HCT116 (cell line): ENCODE data around the gene OR6S1. TPM values are rescaled to one million over a fixed set of nuclear protein-coding genes. Genes with fewer than 3 reads are reported as not detected.
A peak's percentile ranks its signal among the peaks of the same experiment; 100 is the strongest.

Source experiments
- ATAC-seq: fragments of 200-7000 bp; cut with Tn5 transposase; 2 replicates; pipeline ENCODE4 v1.9.1; 2020; ENCODE audit warnings: mild to moderate bottlenecking, moderate library complexity
- BruUV-seq: library from RNA; stranded (reverse); fragments of 400-500 nt; replicated peaks from 2 replicates; lab custom pipeline; 2021; lab: Mats Ljungman, UMichigan
- CTCF ChIA-PET: fragments of 300-600 bp; sonication (Branson Sonifier 250); formaldehyde crosslinking; loops from one replicate; lab custom pipeline; 2021; ENCODE audit warnings: antibody characterized with exemption; lab: Charles Lee
- POLR2A ChIA-PET: fragments of 300-600, 350-600 bp; sonication (Branson Sonifier 250); formaldehyde crosslinking; loops from one replicate; lab custom pipeline; 2021; ENCODE audit warnings: antibody characterized with exemption; lab: Charles Lee
- RAD21 ChIA-PET, 2 experiments: fragments of 300-600 bp; sonication (Branson Sonifier 250); formaldehyde crosslinking; loops; one replicate each; lab custom pipeline; 2023; ENCODE audit warnings: low total read pairs in 2 of 2; ENCODE audit not compliant: uncharacterized antibody in 2 of 2, unreplicated experiment in 2 of 2, low non-redundant PET in 1 of 2; lab: Charles Lee
- DNase-seq: peaks from one replicate; pipeline ENCODE4 v3.0.0-alpha.2; 2010; ENCODE audit warnings: low read depth, low spot score
- H2AFZ ChIP-seq: fragments of 200-600 bp; shearing (Covaris generic), sonication (generic); 2 replicates; pipeline ENCODE4 v1.6.1; 2017; ENCODE audit warnings: low read depth, mixed run types, mixed read lengths, antibody characterized with exemption, low read length; ENCODE audit not compliant: poor library complexity, severe bottlenecking
- H3K27ac ChIP-seq: 2 replicates; pipeline ENCODE4 v1.5.1; 2012; ENCODE audit warnings: low read depth, low read length
- H3K27me3 ChIP-seq: fragments of 200-600 bp; sonication (generic); 2 replicates; pipeline ENCODE4 v1.6.1; 2016; ENCODE audit warnings: mixed run types, low read length, mixed read lengths; ENCODE audit not compliant: insufficient read depth
- H3K36me3 ChIP-seq, 2 experiments: fragments of 200-500 bp in 1 of 2; fragments of 200-600 bp in 1 of 2; sonication (Bioruptor generic) in 1 of 2; sonication (generic) in 1 of 2; 2 replicates each; pipeline versions ENCODE4 v1.5.1 to v1.6.1; 2014 to 2016; ENCODE audit warnings: low read length in 2 of 2, inconsistent platforms in 1 of 2, mixed read lengths in 1 of 2, mixed run types in 1 of 2; ENCODE audit not compliant: insufficient read depth in 2 of 2, control insufficient read depth in 1 of 2
- H3K4me1 ChIP-seq, 2 experiments: fragments of 200-600 bp in 1 of 2; sonication (generic) in 1 of 2; 2 replicates each; pipeline versions ENCODE4 v1.5.1 to v1.6.1; 2012 to 2017; ENCODE audit warnings: low read length in 2 of 2, inconsistent platforms in 1 of 2, mild to moderate bottlenecking in 1 of 2, mixed read lengths in 1 of 2, mixed run types in 1 of 2, moderate library complexity in 1 of 2; ENCODE audit not compliant: insufficient read depth in 2 of 2, control insufficient read depth in 1 of 2
- H3K4me2 ChIP-seq: fragments of 200-600 bp; sonication (generic); 2 replicates; pipeline ENCODE4 v1.6.1; 2017; ENCODE audit warnings: mixed run types, low read length, mixed read lengths
- H3K4me3 ChIP-seq, 2 experiments: fragments of 200-600 bp in 1 of 2; sonication (generic) in 1 of 2; replicated peaks in 1 of 2; 2 replicates each; pipeline ENCODE4 v1.5.1; 2011 to 2016; ENCODE audit warnings: low read length in 2 of 2, control low read depth in 1 of 2, low read depth in 1 of 2, mild to moderate bottlenecking in 1 of 2, mixed read lengths in 1 of 2, mixed run types in 1 of 2
- H3K79me2 ChIP-seq: fragments of 200-600 bp; sonication (generic); 2 replicates; pipeline ENCODE4 v1.6.1; 2017; ENCODE audit warnings: mild to moderate bottlenecking, mixed run types, low read length, moderate library complexity, mixed read lengths; ENCODE audit not compliant: insufficient read depth
- H3K9ac ChIP-seq: fragments of 200-600 bp; sonication (generic); 2 replicates; pipeline ENCODE4 v1.6.1; 2016; ENCODE audit warnings: low read length, mixed read lengths
- H3K9me2 ChIP-seq: fragments of 200-600 bp; sonication (generic), shearing (Covaris generic); 2 replicates; pipeline ENCODE4 v1.6.1; 2017; ENCODE audit warnings: mixed run types, mild to moderate bottlenecking, moderate library complexity; ENCODE audit not compliant: insufficient read depth
- H3K9me3 ChIP-seq, 2 experiments: fragments of 200-500 bp in 1 of 2; fragments of 200-600 bp in 1 of 2; sonication (Bioruptor generic) in 1 of 2; sonication (generic) in 1 of 2; 2 replicates each; pipeline ENCODE4 v1.6.1; 2014 to 2017; ENCODE audit warnings: low read length in 2 of 2, mixed read lengths in 2 of 2, inconsistent platforms in 1 of 2, low read depth in 1 of 2, mild to moderate bottlenecking in 1 of 2, mixed run types in 1 of 2, moderate library complexity in 1 of 2; ENCODE audit not compliant: control insufficient read depth in 1 of 2, insufficient read depth in 1 of 2
- H4K20me1 ChIP-seq: fragments of 200-600 bp; sonication (generic), shearing (Covaris generic); 2 replicates; pipeline ENCODE4 v1.6.1; 2017; ENCODE audit warnings: mixed run types, mild to moderate bottlenecking, moderate library complexity; ENCODE audit not compliant: insufficient read depth
- CBX3 ChIP-seq: IDR thresholded peaks from 2 replicates; pipeline ENCODE4 v1.6.1; 2012; ENCODE audit warnings: low read depth
- CEBPB ChIP-seq: IDR thresholded peaks from 2 replicates; pipeline ENCODE4 v1.6.1; 2012; ENCODE audit warnings: low read depth
- EGR1 ChIP-seq: IDR thresholded peaks from 2 replicates; pipeline ENCODE4 v1.6.1; 2012; ENCODE audit warnings: low read depth
- ELF1 ChIP-seq: IDR thresholded peaks from 2 replicates; pipeline ENCODE4 v1.6.1; 2012; ENCODE audit warnings: low read depth, borderline replicate concordance
- EZH2phosphoT487 ChIP-seq: fragments of 200-600 bp; IDR thresholded peaks from 2 replicates; pipeline ENCODE4 v1.6.1; 2018; ENCODE audit warnings: antibody characterized with exemption, borderline replicate concordance
- FOSL1 ChIP-seq: IDR thresholded peaks from 2 replicates; pipeline ENCODE4 v1.6.1; 2012; ENCODE audit warnings: low read depth
- JUND ChIP-seq: IDR thresholded peaks from 2 replicates; pipeline ENCODE4 v1.6.1; 2012
- POLR2A ChIP-seq: IDR thresholded peaks from 2 replicates; pipeline ENCODE4 v1.7.0; 2011; ENCODE audit warnings: borderline replicate concordance; ENCODE audit not compliant: insufficient read depth, insufficient read length; ENCODE audit errors: extremely low read depth
- POLR2AphosphoS5 ChIP-seq: IDR thresholded peaks from 2 replicates; pipeline ENCODE4 v1.6.1; 2011; ENCODE audit warnings: mild to moderate bottlenecking, low read depth, low read length, moderate library complexity
- RAD21 ChIP-seq: IDR thresholded peaks from 2 replicates; pipeline ENCODE4 v1.6.1; 2012; ENCODE audit warnings: low read depth, mild to moderate bottlenecking
- SIN3A ChIP-seq: IDR thresholded peaks from 2 replicates; pipeline ENCODE4 v1.6.1; 2012; ENCODE audit warnings: low read depth
- SP1 ChIP-seq: IDR thresholded peaks from 2 replicates; pipeline ENCODE4 v1.6.1; 2012; ENCODE audit warnings: low read depth
- SRF ChIP-seq: IDR thresholded peaks from 2 replicates; pipeline ENCODE4 v1.6.1; 2012; ENCODE audit warnings: low read depth
- TCF7L2 ChIP-seq: IDR thresholded peaks from 2 replicates; pipeline ENCODE4 v1.7.0; 2011; ENCODE audit warnings: borderline replicate concordance, inconsistent platforms; ENCODE audit not compliant: insufficient read depth, insufficient read length; ENCODE audit errors: extremely low read depth
- YY1 ChIP-seq: IDR thresholded peaks from 2 replicates; pipeline ENCODE4 v1.6.1; 2011; ENCODE audit warnings: low read length, low read depth, moderate library complexity, mild to moderate bottlenecking; ENCODE audit not compliant: insufficient replicate concordance; ENCODE audit errors: extremely low read depth
- ZNF274 ChIP-seq: fragments of 200-500 bp; sonication (Bioruptor generic); IDR thresholded peaks from 2 replicates; pipeline ENCODE4 v1.6.1; 2014; ENCODE audit warnings: mild to moderate bottlenecking, low read depth, low read length, inconsistent platforms
- intact Hi-C: fragments of 100-400 bp; cut with micrococcal nuclease; formaldehyde crosslinking; loops from 2 replicates; pipeline ENCODE4 v1.10.0; 2022
- total RNA-seq: library from RNA; stranded (reverse); gene quantifications from one replicate; pipeline ENCODE4 v1.2.1, GENCODE V29; 2021; ENCODE audit not compliant: unreplicated experiment
- TF ChIP-seq, protein P1 (sequence below): IDR thresholded peaks from 2 replicates; pipeline ENCODE4 v1.6.1; 2012
- TF ChIP-seq, protein P2 (sequence below): IDR thresholded peaks from 2 replicates; pipeline ENCODE4 v1.6.1; 2012
- TF ChIP-seq, protein P3 (sequence below), 3 experiments: fragments of 200-600 bp in 1 of 3; sonication (generic) in 1 of 3; IDR thresholded peaks in 2 of 3; conservative IDR thresholded peaks in 1 of 3; 2 replicates each; pipeline ENCODE4 v1.5.1; 2012 to 2017; ENCODE audit warnings: low read depth in 2 of 3, low read length in 2 of 3, antibody characterized with exemption in 1 of 3, borderline replicate concordance in 1 of 3, control low read depth in 1 of 3, mild to moderate bottlenecking in 1 of 3, mixed read lengths in 1 of 3, mixed run types in 1 of 3, moderate library complexity in 1 of 3; ENCODE audit not compliant: insufficient read depth in 1 of 3

The OR6S1 gene
- total RNA-seq, 1 experiment from 2014 or later: not detected

DNA sequence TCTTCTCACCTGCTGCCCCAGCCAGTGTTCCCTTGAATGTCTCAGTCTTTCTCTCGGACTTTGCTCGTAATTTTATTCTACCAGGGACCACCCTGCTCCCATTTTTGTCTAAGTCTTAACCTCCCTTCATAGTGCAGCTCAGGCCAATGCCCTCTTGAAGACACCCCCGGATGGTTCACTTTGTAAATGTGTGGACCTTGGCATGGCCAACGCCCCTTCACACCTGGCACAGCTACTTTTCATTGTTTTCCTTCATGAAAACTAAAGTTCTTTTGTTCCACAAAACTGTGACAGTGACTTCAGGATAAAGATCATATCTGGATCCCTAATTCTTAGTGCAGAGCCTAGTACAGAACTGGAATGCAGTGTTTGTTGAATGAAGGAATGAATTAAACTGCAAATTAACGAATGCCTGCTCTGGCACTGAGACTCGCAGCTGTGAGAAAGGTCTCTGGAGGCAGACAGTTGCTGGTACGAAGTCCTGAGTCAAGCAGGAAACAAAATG lies 39.4 kb upstream of the OR6S1 start:
- RAD21 ChIA-PET: interaction anchor here in 1 of 2 experiments (1.1 kb wide), 1 partner anchor 18 kb away, joined by 4 read pairs; no protein-coding TSS in a partner anchor
- H3K9me3 ChIP-seq: no peaks in the 10 kb centered on the region
- H2AFZ ChIP-seq: peak overlapping the region; percentile 92
- ATAC-seq (peak; percentile 13), DNase-seq (no peak)
- peak overlapping the region; percentile 74 for H3K9ac ChIP-seq
- no peaks in the 10 kb centered on the region for H4K20me1 ChIP-seq
- CTCF ChIA-PET: interaction anchor here (0.6 to 6.1 kb wide), 11 partner anchors 10 to 441 kb away, joined by 3 to 59 read pairs (median 11); no protein-coding TSS in a partner anchor
- no TSS peak for BruUV-seq
- H3K4me3 ChIP-seq: peak overlapping the region; percentile 15 to 72
- POLR2A ChIA-PET: interaction anchor here (1.2 to 6.1 kb wide), 7 partner anchors 10 to 338 kb away, joined by 4 to 47 read pairs (median 23); partner anchors contain the start of gene PARP2
- H3K4me2 ChIP-seq: peak overlapping the region; percentile 96
- no peaks in the 10 kb centered on the region for H3K36me3 ChIP-seq
- peaks cover 27 to 60% of the 10 kb centered on the region in 2 experiments for H3K4me1 ChIP-seq
- intact Hi-C loops: loop anchor here (1.0 to 5.0 kb wide), 5 partner anchors 18 to 338 kb away; partner anchors contain the start of genes METTL17, PARP2 and PNP
- H3K27ac ChIP-seq: peak overlapping the region; percentile 97
- H3K9me2 ChIP-seq: no peaks in the 10 kb centered on the region
- no peaks in the 10 kb centered on the region for H3K79me2 ChIP-seq
- H3K27me3 ChIP-seq: no peaks in the 10 kb centered on the region
- TF ChIP-seq ZNF274 (no peak), EZH2phosphoT487 (no peak), CBX3 (no peak)

DNA sequence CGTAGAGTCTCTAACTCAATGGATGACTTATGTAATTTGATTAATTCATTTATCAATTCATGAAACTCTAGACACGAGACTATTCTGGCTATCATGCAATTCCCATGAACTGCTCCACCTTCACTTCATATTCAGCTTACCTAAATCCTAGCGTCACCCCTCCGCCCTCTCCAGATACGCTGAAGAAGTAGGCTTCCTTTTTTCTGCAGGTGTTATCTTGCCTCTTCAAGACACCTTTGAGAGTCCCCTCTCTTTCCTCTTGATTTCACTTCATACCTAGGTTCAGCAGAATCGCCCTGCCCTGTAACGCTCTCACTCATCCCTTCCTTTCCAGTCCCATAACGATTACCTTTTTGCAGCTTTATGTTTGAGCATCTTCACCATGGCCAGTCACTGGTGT lies 38.9 kb upstream of the OR6S1 start:
- H2AFZ ChIP-seq: peak overlapping the region; percentile 93
- POLR2A ChIA-PET: interaction anchor here (0.8 to 6.1 kb wide), 8 partner anchors 9 to 337 kb away, joined by 3 to 47 read pairs (median 16); partner anchors contain the start of gene PARP2
- TF ChIP-seq CEBPB (no peak), TCF7L2 (no peak), POLR2A (no peak), ELF1 (no peak), YY1 (no peak), FOSL1 (no peak), ZNF274 (no peak), EZH2phosphoT487 (no peak), POLR2AphosphoS5 (no peak), EGR1 (no peak), SRF (no peak), JUND (no peak), RAD21 (no peak), SP1 (no peak), SIN3A (no peak), CBX3 (no peak)
- TF ChIP-seq, protein P1, sequence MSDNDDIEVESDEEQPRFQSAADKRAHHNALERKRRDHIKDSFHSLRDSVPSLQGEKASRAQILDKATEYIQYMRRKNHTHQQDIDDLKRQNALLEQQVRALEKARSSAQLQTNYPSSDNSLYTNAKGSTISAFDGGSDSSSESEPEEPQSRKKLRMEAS: no peak
- TF ChIP-seq, protein P2, sequence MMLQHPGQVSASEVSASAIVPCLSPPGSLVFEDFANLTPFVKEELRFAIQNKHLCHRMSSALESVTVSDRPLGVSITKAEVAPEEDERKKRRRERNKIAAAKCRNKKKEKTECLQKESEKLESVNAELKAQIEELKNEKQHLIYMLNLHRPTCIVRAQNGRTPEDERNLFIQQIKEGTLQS: no peak
- TF ChIP-seq, protein P3, sequence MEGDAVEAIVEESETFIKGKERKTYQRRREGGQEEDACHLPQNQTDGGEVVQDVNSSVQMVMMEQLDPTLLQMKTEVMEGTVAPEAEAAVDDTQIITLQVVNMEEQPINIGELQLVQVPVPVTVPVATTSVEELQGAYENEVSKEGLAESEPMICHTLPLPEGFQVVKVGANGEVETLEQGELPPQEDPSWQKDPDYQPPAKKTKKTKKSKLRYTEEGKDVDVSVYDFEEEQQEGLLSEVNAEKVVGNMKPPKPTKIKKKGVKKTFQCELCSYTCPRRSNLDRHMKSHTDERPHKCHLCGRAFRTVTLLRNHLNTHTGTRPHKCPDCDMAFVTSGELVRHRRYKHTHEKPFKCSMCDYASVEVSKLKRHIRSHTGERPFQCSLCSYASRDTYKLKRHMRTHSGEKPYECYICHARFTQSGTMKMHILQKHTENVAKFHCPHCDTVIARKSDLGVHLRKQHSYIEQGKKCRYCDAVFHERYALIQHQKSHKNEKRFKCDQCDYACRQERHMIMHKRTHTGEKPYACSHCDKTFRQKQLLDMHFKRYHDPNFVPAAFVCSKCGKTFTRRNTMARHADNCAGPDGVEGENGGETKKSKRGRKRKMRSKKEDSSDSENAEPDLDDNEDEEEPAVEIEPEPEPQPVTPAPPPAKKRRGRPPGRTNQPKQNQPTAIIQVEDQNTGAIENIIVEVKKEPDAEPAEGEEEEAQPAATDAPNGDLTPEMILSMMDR (IDR thresholded peaks at IDR 0.05 in 2 of 3, conservative IDR thresholded peaks at IDR 0.05 in 1 of 3; ENCODE audit: borderline replicate concordance in 1 of 3, insufficient read depth in 1 of 3, low read depth in 2 of 3, low read length in 2 of 3): no peak

More for the DNA sequence above, 38.9 kb upstream of the OR6S1 start:
- Histone ChIP-seq H4K20me1 (no peaks in the 10 kb centered on the region), H3K36me3 (no peaks in the 10 kb centered on the region), H3K9me2 (no peaks in the 10 kb centered on the region), H3K27ac (peak overlapping the region; percentile 97), H3K4me3 (peak overlapping the region in 1 of 2 experiments; percentile 72; a peak in 1 of 4 replicates), H3K4me1 (peaks cover 25 to 57% of the 10 kb centered on the region in 2 experiments), H3K9ac (no peak overlapping the region; the same call in 1 of the 2 replicates), H3K27me3 (no peaks in the 10 kb centered on the region), H3K4me2 (peak overlapping the region; percentile 96), H3K79me2 (no peaks in the 10 kb centered on the region), H3K9me3 (no peaks in the 10 kb centered on the region)
- intact Hi-C loops: loop anchor here (2.0 to 5.0 kb wide), 3 partner anchors 213 to 338 kb away; partner anchors contain the start of genes METTL17, PARP2 and PNP
- BruUV-seq: no TSS peak
- ChIA-PET CTCF (interaction anchor here (0.6 to 6.1 kb wide), 8 partner anchors 11 to 441 kb away, joined by 4 to 59 read pairs (median 14); no protein-coding TSS in a partner anchor), RAD21 (no interaction called here)
- no peak for DNase-seq
- ATAC-seq: no peak
